ENCODE measurements around the gene SPNS2.

The SPNS2 gene

GRCh38 chr17:4504188-4504587 lies 5.5 kb downstream of the SPNS2 start:
- no peak for DNase-seq

DNA sequence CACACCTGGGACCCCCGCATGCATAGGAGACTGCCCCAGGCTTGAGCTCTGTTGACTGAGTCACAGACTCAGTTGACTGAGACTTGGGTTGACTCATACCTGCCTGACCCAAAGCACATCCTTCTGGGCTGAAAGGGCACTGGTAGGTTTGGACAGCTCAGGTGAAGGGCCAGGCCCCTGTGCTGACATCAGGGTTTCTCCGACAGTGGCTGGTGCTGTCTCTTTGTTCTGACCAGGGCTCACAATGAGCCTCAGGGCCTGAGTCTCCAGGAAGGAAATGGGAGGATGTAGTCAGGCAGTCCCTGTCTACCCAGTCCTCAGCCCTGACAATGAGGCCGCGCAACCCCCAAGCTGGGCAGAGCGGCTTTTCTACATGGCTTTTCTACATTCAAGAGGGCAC lies 6.5 kb downstream of the SPNS2 start:
- DNase-seq, result no peak

GRCh38 chr17:4506175-4506813 lies 7.6 kb downstream of the SPNS2 start:
- DNase-seq, result peak; percentile 10

DNA sequence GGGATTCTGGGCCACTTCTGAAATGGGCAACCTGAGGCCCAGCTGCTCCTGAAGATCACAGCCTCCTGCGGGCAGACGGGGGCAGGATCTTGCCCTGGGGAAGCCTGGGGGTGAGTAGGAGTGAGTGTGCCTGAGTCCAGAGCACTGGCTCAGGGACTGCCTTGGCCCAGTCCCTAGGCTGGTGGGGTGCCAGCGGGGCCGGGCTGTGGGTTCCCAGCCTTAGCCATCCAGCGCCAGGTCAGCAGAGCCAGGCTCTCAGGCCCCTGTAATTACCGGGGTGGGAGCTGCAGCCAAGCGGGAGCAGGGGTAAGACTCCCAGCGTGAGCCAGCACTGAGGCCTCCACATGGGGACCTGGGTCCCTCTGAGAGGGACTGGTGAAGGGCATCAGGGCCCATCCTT lies 8.2 kb downstream of the SPNS2 start:
- DNase-seq, result no peak

GRCh38 chr17:4507361-4508111 lies 8.9 kb downstream of the SPNS2 start:
- no peak for DNase-seq

- DNase-seq, result no peak
These were observed 9.5 kb downstream of the SPNS2 start for GRCh38 chr17:4508207-4508606.

DNA sequence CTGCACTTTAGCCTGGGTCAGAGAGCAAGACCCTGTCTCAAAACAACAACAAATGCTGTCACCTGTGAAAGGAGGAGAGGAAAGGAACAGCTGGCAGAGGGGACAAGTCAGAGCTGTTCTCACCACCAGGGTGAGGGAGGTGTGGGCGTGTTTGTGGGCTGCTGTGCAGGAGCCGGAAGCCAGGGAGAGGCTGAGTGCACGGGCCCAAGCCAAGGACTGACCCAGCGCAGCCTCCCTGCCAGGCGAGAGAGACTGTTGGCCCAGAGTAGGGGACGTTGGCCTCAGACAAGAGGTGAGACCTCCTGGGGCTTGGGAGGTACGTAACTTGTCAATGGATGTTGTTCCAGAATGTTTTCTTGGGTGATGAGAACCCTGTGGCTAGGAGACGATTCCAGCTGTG lies 10.7 kb downstream of the SPNS2 start:
- peak; percentile 19 for DNase-seq

GRCh38 chr17:4509923-4510617 lies 11.4 kb downstream of the SPNS2 start:
- DNase-seq, result no peak

GRCh38 chr17:4510618-4510941 lies 11.9 kb downstream of the SPNS2 start:
- DNase-seq, result no peak

- DNase-seq, result peak; percentile 23
These were observed 12.7 kb downstream of the SPNS2 start for GRCh38 chr17:4511199-4511932.

GRCh38 chr17:4512156-4513112 lies 13.8 kb downstream of the SPNS2 start:
- no peak for DNase-seq

- DNase-seq, result no peak
These were observed 14.7 kb downstream of the SPNS2 start for GRCh38 chr17:4513113-4514032.

- no peak for DNase-seq
These were observed 15.5 kb downstream of the SPNS2 start for GRCh38 chr17:4514206-4514605.

DNA sequence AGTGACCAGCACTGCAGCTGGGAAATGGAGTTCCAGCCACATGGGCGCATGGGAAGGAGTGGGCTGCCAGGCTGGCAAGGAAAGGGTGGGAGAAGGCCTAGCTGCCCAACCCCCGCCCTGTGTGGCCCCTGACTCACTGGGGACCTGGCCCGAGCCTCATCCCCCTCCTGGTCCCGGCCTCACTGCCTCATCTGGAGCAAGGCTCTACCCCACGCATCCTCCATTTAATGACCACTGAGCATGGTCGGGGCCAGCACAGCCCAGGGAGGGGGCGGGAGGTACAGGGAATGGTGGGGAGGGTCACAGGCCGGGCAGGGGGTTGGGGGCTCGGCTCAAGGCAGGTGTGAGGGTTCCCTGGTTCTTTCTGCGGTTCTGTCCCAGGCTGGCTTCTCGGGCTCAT lies 16.1 kb downstream of the SPNS2 start:
- DNase-seq, result no peak

DNA sequence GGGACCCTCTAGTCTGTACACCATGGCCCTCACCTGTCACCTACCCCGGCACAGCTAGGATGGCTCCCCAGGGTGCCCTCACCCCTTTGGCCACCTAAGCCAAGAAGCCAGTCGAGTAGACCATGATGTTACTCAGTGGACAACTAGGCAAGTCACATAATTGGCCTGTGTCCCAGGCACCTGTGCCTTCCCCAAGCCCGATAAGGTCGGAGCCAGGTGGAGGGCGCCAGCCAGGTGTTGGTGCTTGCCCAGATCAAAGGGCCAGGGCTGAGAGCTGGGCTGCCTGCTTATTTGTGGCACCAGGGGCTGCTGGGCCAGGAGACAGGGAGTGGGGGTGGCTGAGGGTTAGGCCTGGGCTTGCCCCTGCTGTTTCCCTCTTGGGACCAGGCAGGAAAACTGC lies 16.8 kb downstream of the SPNS2 start:
- DNase-seq, result no peak

DNA sequence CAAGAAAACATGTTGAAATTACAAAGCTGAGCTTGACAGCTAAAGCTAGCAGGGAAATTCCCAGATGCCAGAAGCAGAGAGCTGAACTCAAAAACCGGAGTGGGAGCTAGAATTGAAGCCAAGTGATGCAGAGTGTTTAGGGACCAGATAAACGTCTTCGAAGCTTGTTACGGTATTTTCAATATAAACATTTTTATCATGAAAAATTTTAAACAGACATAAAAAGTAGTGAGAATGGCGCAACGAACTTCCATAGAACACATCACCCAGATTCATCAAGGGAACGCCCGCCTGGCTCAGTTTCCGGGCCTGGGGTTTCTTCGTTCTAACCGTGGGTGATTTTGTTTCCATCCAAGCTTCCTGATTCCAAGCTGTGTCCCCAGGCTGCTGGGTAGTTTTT lies 18.1 kb downstream of the SPNS2 start:
- DNase-seq, result no peak

- DNase-seq, result no peak
These were observed 20.2 kb downstream of the SPNS2 start for GRCh38 chr17:4518901-4519300.

- DNase-seq, result no peak
These were observed 20.7 kb downstream of the SPNS2 start for GRCh38 chr17:4519361-4519788.

- no peak for DNase-seq
These were observed 21.6 kb downstream of the SPNS2 start for GRCh38 chr17:4520060-4520893.

- DNase-seq, result no peak
These were observed 22.4 kb downstream of the SPNS2 start for GRCh38 chr17:4520894-4521600.
